HG03064 (cell line): Measurements from ENCODE around the gene PTPRN2.

ENCODE experiments used
- ATAC-seq: cut with Tn5 transposase; IDR thresholded peaks from one replicate; pipeline ENCODE4 v1.9.1; 2021; ENCODE audit warnings: low read depth; ENCODE audit not compliant: unreplicated experiment

PTPRN2 gene

DNA sequence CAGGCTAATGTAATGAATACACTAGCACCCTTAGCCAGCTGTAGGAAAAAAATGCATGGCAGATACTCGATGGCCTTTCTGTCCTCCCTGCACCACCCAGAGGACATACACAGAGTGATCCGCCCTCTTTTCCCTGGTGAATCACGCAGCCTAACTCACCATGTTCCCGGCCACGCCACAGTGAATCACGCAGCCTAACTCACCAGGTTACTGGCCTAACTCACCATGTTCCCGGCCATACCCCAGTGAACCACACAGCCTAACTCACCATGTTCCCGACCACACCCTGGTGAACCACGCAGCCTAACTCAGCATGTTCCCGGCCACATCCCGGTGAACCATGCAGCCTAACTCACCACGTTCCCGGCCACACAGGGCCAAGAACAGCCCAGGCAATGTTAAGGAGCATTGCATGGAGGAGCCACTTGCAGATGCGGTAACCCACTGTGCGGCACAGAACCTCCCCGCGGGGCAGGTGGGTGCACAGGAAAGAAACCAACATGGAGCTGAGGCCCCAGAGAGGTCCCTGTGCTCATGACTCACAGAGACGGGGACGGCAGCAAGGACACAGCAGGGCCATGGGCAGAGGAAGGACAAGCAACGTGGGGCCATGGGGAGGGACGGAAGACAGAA lies 742.3 kb downstream of the PTPRN2 start:
- ATAC-seq: no peak

DNA sequence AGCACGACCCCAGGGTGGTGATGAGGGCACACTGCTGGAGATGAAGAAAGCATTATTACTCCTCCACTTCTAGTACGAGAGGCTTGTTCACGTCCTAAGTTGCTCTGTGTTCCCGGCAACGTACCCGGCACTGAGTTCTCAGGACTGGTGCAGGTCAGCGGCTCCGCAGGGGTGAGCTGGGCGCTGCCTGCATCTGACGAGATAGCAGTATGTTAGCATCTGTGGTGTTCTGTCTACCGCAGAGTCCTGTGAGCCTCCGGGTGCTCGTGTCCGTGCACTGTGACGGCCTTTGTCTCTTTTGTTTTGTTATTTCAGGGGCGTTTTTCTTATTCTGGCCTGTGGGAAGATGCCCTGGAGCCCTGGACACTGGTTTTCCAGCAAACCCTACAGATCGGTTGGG lies 743.0 kb downstream of the PTPRN2 start:
- no peak for ATAC-seq

DNA sequence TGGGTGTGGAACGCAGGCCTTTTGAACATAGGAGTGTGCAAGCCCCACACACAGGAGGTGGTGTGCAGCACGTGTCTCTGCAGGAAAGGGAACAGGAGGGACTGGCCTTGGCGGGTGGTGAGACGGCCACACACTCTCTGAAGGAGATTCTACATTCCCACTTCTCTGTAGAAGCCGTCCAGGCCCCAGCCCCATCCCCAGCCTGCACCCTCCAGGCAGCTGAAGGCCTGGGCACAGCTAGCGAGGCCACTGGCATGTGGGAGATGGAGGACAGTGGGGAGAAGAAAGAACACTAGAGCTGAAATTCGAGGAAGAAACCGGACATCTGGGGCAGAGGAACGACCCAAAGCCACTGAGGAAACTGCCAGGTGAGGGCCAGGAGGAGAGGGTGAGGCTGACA lies 743.5 kb downstream of the PTPRN2 start:
- ATAC-seq: no peak

DNA sequence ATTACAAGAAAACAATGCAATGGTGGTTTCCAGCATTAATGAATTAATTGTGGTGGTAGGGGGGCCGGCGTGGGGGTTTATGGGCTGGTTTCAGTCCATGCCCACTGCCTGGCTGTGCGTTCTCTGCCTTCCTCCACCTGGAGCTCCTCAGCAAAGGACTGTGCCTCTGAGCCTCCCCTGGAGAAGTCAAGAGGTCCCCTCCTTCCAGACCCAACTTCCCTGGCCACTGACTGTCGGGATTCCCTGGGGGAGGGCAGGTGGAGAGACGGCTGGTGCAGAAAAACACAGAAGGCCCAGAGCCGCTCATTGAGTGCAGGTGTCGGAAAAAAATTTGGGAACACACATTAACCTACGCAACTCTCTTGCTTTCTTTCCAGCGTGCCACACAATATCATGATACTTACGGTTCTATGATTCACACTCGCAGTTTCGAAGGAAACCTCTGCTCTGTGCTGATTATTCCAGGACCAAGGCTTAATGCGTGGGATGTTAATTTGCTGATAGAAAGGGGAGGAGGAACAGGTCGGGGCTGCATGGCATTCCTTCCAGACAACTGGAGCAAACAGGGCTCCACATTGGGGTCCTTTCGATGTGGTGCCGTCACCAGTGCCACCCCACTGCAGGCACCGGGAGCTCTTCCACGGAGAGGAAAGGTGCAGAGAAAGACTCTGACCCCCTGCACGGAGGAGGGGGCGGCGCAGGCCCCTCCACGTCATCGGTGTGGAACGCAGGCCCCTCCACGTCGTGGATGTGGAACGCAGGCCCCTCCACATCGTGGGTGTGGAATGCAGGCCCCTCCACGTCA lies 744.1 kb downstream of the PTPRN2 start:
- no peak for ATAC-seq

DNA sequence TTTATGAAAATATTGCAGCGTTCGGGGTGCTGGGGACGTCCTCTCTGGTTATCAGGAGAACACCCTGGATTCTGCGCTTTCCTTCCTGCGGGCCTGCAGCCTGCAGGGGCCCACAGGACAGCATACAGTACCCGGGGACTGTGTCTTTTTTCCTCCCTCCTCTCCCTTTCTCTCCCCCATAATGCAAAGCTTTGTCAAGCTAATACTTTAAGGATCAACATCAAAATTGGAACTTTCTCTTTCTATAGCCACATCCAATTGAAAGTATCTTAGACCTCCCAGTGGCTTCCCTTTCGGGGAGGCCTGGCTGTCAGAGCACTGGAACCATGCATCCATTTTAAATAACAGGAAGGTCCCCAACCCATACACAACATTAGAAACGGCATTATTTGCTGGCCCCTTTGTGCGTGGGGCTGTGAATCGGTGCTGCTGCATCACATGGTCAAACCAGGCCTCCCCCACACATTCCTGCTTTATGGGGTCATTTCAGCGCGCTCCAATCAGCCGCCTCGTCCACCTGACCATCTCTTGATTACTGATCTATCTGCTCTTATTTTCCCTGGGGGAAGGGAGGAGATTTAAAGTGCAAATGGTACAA lies 745.8 kb downstream of the PTPRN2 start:
- no peak for ATAC-seq

DNA sequence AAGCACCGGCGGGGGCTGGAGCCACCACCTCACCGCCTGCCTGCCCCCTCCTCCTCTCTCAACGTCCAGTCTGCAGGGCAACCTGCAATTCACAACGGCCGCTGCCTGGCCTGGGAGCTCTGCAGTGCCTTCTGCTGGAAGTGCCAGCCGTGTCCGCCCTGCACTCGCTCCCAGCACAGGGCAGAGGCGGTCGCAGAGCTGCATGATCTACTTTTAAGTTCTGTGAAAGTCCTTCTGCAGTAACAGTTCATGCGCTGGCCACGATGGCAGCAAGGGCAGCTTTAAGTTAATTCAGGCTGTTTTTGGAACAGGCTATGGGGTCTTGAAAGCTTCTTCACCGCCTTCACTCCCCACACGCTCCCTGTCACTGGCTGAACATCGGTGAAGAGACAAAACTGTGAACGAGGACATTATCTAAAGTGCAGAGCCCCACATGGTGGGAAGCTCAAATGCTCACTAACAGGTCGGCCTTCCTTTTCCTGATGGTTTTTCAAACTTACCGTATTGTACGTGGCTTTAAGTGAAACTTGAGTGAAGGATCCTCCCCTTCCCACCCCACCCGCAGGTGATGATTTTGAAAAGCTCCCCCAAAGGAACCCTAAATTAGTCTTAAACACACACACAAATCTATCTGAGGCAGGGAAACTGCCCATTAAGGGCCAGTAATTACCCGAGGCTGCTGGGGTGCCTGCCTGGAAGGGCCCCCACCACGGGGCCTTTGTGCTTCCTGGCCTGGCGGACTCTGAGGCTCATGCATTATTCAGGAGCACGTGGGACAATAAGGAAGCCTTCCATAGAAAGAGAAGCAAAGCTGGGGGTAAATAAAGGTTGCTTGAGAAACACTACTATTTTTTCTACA lies 746.5 kb downstream of the PTPRN2 start:
- ATAC-seq: no peak

DNA sequence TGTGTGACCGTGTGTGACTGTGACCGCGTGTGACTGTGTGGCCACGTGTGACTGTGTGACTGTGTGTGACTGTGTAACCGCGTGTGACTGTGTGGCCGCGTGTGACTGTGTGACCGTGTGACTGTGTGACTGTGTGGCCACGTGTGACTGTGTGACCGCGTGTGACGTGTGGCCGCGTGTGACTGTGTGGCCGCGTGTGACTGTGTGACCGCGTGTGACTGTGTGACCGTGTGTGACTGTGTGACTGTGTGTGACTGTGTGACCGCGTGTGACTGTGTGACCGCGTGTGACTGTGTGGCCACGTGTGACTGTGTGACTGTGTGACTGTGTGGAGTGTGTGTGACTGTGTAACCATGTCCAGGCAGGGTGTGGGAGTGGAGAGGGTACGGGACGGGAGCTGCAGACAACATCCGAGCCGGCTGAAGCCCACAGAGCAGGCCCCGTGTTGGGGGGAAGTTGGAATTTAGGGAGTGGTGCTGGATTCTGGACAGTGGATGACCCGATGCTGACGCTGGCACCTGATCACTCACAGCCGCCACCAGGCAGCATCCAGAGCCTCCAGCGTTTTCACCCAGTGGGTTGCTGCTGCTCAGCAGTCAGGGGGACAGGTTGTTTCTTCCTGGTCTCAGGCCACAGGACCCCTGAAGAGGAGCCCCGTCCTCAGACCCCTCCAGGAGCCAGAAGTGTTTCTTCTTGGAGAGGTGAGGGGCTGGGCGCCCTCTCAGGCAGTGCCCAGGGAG lies 747.3 kb downstream of the PTPRN2 start:
- no peak for ATAC-seq

DNA sequence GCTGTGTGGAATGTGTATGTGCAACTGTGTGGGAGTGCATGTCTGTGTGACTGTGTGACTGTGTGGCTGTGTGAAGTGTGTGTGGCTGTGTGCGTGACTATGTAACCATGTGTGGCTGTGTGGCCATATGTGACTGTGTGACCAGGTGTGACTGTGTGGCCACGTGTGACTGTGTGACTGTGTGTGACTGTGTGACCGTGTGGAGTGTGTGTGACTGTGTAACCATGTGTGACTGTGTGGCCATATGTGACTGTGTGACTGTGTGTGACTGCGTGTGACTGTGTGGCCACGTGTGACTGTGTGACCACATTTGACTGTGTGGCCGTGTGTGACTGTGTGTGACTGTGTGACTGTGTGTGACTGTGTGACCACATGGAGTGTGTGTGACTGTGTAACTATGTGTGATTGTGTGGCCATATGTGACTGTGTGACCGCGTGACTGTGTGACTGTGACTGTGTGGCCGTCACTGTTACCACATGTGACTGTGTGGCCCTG lies 747.9 kb downstream of the PTPRN2 start:
- no peak for ATAC-seq

DNA sequence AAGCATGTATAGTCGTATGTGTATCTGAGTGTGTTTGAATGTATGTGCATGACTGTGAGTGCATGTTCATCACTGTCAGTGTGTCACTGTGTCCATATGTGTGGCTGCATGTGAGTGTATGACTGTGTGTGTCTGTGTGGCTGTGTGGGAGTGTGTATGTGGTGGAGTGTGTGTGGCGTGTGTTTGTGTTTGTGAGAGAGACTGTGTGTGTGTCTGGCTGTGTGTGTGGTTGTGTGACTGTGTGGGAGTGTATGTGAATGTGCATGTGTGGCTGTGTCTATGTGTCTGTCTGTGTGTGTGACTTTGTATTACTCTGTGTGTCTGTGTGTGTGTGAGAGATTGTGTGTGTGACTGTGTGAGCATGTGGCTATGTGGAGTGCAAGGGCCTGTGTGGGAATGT lies 748.4 kb downstream of the PTPRN2 start:
- ATAC-seq: no peak

DNA sequence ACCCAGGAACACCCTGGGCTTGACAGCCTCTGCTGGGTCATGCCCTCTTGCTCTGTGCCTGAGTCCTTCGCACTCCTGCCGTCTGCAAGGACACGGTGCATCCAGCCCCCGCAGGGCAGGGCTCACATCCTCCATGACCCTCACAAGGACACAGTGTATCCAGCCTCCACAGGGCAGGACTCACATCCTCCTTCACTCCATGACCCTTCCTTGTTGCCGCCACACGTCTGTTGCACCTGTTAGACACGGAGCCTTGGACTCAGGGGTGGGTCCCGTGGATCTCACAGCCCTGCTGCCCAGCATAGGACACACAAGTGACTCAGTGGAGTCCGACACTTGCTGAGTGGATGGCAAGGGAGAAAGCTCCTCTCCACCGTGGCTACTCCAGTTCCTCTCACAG lies 750.1 kb downstream of the PTPRN2 start:
- no peak for ATAC-seq

DNA sequence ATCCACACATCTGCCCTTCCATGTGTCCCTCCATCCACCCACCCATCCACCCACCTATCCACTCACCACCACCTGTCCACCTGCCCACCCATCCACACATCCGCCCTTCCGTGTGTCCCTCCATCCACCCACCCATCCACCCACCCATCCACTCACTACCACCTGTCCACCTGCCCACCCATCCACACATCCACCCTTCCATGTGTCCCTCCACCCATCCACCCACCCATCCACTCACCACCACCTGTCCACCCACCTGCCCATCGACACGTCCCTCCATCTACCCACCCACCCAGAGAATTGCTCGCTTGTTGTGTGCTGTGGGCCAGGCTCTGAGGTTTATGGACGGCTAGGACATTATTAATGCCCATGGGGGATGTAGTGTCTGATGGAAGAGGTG lies 750.6 kb downstream of the PTPRN2 start:
- no peak for ATAC-seq

DNA sequence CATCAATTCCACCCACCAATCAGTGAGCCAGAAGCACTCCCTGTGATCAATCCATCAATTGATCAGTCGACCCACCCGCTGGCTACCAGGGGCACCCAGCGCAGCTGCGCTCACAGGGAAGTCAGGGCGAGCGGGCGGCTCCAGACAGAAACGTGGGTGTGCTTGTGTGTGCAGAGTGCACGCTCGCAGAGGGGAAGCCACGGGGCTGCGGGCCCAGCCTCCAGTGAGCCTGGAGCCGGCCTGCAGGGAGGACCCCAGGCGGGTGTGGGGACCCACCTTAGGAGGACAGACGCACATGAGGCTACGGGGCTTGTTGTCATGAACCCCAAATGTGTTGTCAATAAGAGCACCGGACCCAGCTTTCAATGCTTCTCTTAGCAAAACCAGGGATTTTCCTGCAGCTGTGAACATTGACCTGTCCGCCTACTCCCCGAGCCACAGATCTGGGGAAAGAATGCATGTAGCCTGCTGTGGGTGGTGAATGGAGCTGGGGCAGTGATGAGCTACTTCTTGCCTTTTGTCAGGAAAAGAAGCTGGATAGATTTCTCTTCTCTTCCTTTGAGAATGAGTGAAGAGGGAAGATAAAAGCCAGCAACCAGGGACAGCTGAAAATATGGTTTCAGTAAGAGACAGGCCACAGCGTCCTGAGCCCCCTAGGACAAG lies 753.0 kb downstream of the PTPRN2 start:
- no peak for ATAC-seq

DNA sequence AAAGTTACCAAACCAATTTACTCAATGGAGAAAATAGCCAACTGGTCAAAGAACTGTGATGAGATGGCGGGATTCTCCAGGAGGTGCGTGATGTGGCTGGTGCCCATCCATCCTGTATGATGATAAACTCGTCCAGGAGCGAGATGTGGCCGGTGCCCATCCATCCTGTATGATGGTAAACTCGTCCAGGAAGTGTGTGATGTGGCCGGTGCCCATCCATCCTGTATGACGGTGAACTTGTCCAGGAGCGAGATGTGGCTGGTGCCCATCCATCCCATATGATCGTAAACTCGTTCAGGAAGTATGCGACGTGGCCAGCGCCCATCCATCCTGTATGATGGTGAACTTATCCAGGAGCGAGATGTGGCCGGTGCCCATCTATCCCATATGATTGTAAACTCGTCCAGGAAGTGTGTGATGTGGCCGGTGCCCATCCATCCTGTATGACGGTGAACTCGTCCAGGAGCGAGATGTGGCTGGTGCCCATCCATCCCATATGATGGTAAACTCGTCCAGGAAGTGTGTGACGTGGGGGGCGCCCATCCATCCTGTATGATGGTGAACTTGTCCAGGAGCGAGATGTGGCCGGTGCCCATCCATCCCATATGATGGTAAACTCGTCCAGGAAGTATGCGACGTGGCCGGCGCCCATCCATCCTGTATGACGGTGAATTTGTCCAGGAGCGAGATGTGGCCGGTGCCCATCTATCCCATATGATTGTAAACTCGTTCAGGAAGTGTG lies 754.6 kb downstream of the PTPRN2 start:
- ATAC-seq: no peak

DNA sequence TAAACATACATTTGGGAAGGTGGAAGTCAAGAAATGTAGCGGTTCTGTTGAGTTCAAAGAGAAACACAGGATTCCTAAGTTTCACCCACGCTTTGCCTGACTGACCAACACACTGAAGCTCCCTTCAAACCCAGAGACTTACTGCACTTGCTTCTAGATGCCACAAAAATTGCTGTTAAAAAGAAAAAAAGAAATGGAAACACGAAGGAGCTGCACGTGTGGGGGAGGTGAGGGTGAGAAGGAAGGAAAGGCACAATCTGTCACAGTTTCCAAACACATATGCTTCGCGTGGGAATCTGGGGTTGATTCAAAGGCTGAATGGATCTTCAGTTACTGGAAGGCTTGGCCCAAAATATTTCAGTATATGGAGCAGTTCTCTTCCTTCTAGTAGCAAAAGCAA lies 755.2 kb downstream of the PTPRN2 start:
- ATAC-seq: no peak

DNA sequence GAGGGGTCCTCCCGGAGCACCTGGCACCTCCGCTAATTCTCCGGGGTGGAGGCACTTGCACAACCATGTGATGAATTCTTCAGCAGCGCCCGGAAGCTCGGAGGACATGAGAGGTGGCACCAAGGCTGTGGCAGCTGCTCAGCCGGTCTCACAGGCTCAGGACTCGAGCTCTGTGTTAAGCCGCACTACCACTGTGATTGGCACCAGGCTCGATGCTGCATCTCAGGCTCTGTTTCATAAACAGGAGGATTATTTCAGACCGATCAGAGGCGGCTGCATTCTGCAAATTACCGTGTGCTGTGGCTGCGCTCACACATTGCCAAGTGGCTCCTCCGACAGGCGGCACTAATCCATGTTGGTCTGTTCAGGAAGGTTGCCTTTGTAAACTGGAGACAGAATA lies 755.6 kb downstream of the PTPRN2 start:
- ATAC-seq: no peak

DNA sequence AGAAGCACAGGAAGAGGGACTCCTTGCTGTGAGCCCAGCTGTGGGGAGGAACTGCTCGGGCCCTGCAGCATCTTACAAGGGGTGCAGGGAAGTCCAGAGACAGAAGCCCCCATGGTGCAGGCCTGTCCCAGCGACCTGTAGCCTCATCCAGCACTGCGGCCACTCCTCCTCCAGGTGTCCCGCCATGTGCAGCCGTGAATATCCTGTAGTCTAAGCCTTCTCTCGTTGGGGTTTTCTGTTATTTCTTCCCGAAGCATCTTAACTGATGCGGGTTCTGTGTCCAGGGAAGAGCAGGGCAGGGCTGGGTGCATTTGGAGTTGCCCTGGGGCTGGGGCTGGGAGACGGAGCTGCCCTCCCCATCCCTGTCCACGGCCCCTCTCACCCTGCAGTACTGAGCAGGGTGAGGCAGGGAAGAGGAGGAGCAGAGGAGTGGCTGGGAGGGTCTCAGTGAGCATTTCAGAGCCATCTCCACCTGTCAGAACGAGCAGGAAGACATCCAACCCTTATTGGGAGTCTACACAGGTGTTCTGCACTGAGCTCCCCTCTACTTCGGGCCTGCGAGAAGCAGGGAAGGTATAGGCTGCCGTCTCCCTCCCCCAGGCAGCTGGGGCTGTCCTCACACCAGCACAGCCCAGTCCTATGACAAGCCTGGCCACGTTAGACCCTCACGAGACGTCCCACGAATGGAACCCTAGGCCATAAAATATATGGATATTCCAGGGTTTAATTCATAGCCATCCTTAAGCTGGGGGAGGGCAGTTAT lies 756.3 kb downstream of the PTPRN2 start:
- ATAC-seq: no peak

DNA sequence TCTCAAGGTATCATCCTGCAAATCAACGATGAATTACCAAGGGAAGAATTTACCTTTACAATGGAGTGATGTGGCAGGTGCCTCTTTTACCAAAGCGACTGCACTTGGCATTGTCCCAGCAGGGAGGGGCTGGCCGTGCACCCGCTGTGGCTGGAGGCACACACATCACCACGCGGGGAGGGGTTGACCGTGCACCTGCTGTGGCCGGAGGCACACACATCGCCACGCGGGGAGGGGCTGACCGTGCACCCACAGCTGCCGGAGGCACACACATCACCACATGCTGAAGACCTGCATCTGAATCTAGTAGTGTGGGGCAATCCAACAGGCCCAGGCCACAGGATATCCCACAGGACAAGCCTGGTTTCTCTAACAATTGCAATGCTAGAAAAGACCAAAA lies 757.3 kb downstream of the PTPRN2 start:
- no peak for ATAC-seq

DNA sequence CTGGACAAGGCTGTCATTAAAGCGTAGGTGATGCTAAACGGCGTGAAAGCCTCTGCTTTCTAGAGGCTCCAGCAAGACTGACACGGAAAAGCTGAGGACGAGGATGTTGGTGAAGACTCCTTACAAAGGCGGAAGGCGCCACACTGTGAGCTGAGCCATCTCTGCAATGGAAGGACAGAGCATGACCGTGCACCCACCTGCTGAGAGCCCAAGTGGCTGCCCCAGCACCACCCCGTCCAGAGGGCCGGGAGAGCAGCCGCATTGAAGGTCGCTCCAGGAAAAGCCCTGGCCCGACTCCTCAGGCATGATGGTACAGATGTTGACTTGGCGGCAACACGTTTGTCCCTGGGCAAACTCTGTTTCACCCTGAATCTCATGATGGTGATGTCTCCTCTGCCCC lies 758.1 kb downstream of the PTPRN2 start:
- ATAC-seq: no peak
